ENCODE data around the gene OCRL.

DNA sequence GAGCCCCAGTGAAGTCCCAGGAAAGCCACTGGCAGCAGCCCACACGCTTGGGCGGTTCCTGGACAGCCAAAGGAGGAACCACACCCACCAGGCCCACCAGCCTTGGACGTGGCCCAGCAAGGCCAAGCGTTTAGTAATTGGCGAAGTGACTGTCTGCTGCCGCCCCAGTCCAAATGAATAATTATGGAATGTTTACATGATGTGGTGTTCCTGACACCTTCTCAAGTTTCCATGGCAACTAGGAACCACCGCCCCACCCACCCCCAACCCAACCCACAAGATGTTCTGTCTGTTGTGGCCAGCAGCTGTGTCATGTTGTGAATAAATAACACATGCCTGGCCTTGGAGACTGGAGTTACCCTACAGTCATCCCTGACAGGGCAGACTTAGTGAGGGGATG is 92.4 kb downstream of the OCRL start:
- TF ChIP-seq, protein P1, sequence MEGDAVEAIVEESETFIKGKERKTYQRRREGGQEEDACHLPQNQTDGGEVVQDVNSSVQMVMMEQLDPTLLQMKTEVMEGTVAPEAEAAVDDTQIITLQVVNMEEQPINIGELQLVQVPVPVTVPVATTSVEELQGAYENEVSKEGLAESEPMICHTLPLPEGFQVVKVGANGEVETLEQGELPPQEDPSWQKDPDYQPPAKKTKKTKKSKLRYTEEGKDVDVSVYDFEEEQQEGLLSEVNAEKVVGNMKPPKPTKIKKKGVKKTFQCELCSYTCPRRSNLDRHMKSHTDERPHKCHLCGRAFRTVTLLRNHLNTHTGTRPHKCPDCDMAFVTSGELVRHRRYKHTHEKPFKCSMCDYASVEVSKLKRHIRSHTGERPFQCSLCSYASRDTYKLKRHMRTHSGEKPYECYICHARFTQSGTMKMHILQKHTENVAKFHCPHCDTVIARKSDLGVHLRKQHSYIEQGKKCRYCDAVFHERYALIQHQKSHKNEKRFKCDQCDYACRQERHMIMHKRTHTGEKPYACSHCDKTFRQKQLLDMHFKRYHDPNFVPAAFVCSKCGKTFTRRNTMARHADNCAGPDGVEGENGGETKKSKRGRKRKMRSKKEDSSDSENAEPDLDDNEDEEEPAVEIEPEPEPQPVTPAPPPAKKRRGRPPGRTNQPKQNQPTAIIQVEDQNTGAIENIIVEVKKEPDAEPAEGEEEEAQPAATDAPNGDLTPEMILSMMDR (IDR thresholded peaks at IDR 0.05; ENCODE audit: insufficient read depth, low read length, poor library complexity, severe bottlenecking): no peak
- TF ChIP-seq EZH2phosphoT487 (conservative IDR thresholded peaks at IDR 0.05; ENCODE audit: low read length): no peak
